HEK293 (cell line): ENCODE data around the gene NECTIN1.

Experiments used
- CTCF ChIA-PET: fragments of 350-600 bp; formaldehyde crosslinking; extraction: SDS; loops from one replicate; lab custom pipeline; 2021; ENCODE audit warnings: antibody characterized with exemption; lab: Yijun Ruan, JAX
- POLR2A ChIA-PET: fragments of 300-600 bp; formaldehyde crosslinking; extraction: SDS; loops from one replicate; lab custom pipeline; 2020; ENCODE audit warnings: antibody characterized with exemption, inconsistent platforms; lab: Yijun Ruan, JAX
- H3K27ac ChIP-seq: fragments of 200-500 bp; sonication (Bioruptor generic); 2 replicates; pipeline ENCODE4 v1.5.1; 2014; ENCODE audit warnings: low read depth, low read length, control low read depth, inconsistent platforms; ENCODE audit errors: extremely low read depth
- H3K36me3 ChIP-seq, 2 experiments: fragments of 200-500 bp in 1 of 2; sonication (Bioruptor generic) in 1 of 2; 1 replicate in 1 of 2; 2 replicates in 1 of 2; pipeline ENCODE4 v1.5.1; 2014 to 2017; ENCODE audit warnings: inconsistent platforms in 2 of 2, low read length in 2 of 2; ENCODE audit not compliant: control insufficient read depth in 2 of 2, insufficient read depth in 1 of 2
- H3K4me1 ChIP-seq: fragments of 200-500 bp; sonication (Bioruptor generic); 2 replicates; pipeline ENCODE4 v1.5.1; 2014; ENCODE audit warnings: mild to moderate bottlenecking, low read length, inconsistent platforms; ENCODE audit not compliant: control insufficient read depth, insufficient read depth
- H3K4me3 ChIP-seq: 2 replicates; pipeline ENCODE4 v1.5.1; 2011; ENCODE audit warnings: low read depth, mild to moderate bottlenecking, control low read depth, low read length, moderate library complexity
- H3K9me3 ChIP-seq: fragments of 200-500 bp; sonication (Bioruptor generic); 2 replicates; pipeline ENCODE4 v1.5.1; 2014; ENCODE audit warnings: low read depth, low read length, inconsistent platforms; ENCODE audit not compliant: control insufficient read depth, insufficient read depth
- BCL11A ChIP-seq: fragments of 450-650 bp; formaldehyde crosslinking; IDR thresholded peaks from 2 replicates; pipeline ENCODE4 v1.5.1; 2016; ENCODE audit warnings: low read depth, missing biosample characterization, missing genetic modification characterization
- PRDM2 ChIP-seq: fragments of 450-650 bp; formaldehyde crosslinking; IDR thresholded peaks from 2 replicates; pipeline ENCODE4 v1.5.1; 2016; ENCODE audit warnings: missing biosample characterization, missing genetic modification characterization, borderline replicate concordance
- RBAK ChIP-seq: fragments of 450-650 bp; formaldehyde crosslinking; IDR thresholded peaks from 2 replicates; pipeline ENCODE4 v1.5.1; 2016; ENCODE audit warnings: missing biosample characterization, missing genetic modification characterization
- SCRT2 ChIP-seq: fragments of 450-650 bp; formaldehyde crosslinking; IDR thresholded peaks from 2 replicates; pipeline ENCODE4 v1.5.1; 2016; ENCODE audit warnings: missing biosample characterization, missing genetic modification characterization
- SP2 ChIP-seq: fragments of 450-650 bp; formaldehyde crosslinking; IDR thresholded peaks from 2 replicates; pipeline ENCODE4 v1.5.1; 2016; ENCODE audit warnings: missing biosample characterization, missing genetic modification characterization
- ZBTB8A ChIP-seq: fragments of 450-650 bp; formaldehyde crosslinking; IDR thresholded peaks from 2 replicates; pipeline ENCODE4 v1.5.1; 2016; ENCODE audit warnings: missing biosample characterization, missing genetic modification characterization
- ZFHX2 ChIP-seq: fragments of 450-650 bp; formaldehyde crosslinking; conservative IDR thresholded peaks from 2 replicates; pipeline ENCODE4 v1.5.1; 2016; ENCODE audit warnings: missing biosample characterization, missing genetic modification characterization
- ZNF112 ChIP-seq: fragments of 450-650 bp; formaldehyde crosslinking; IDR thresholded peaks from 2 replicates; pipeline ENCODE4 v1.5.0; 2017; ENCODE audit warnings: missing biosample characterization, missing genetic modification characterization
- ZNF174 ChIP-seq: fragments of 450-650 bp; formaldehyde crosslinking; IDR thresholded peaks from 2 replicates; pipeline ENCODE4 v1.5.0; 2017; ENCODE audit warnings: missing biosample characterization, mild to moderate bottlenecking, missing genetic modification characterization
- ZNF2 ChIP-seq: fragments of 450-650 bp; formaldehyde crosslinking; IDR thresholded peaks from 2 replicates; pipeline ENCODE4 v1.5.1; 2016; ENCODE audit warnings: missing biosample characterization, missing genetic modification characterization
- ZNF292 ChIP-seq: fragments of 450-650 bp; formaldehyde crosslinking; IDR thresholded peaks from 2 replicates; pipeline ENCODE4 v1.5.1; 2016; ENCODE audit warnings: low read depth, missing biosample characterization, missing genetic modification characterization, borderline replicate concordance
- ZNF449 ChIP-seq: fragments of 450-650 bp; formaldehyde crosslinking; IDR thresholded peaks from 2 replicates; pipeline ENCODE4 v1.5.1; 2017; ENCODE audit warnings: missing biosample characterization, mild to moderate bottlenecking, missing genetic modification characterization, moderate library complexity
- ZNF488 ChIP-seq: fragments of 450-650 bp; formaldehyde crosslinking; IDR thresholded peaks from 2 replicates; pipeline ENCODE4 v1.5.1; 2016; ENCODE audit warnings: missing biosample characterization, missing genetic modification characterization
- ZNF530 ChIP-seq: fragments of 450-650 bp; formaldehyde crosslinking; IDR thresholded peaks from 2 replicates; pipeline ENCODE4 v1.5.1; 2016; ENCODE audit warnings: low read depth, missing biosample characterization, missing genetic modification characterization
- ZNF549 ChIP-seq: fragments of 450-650 bp; IDR thresholded peaks from 2 replicates; pipeline ENCODE4 v1.5.1; 2018; ENCODE audit warnings: missing biosample characterization, missing genetic modification characterization, mild to moderate bottlenecking, inconsistent platforms, moderate library complexity
- ZNF571 ChIP-seq: fragments of 450-650 bp; formaldehyde crosslinking; IDR thresholded peaks from 2 replicates; pipeline ENCODE4 v1.5.0; 2017; ENCODE audit warnings: missing biosample characterization, missing genetic modification characterization
- ZNF660 ChIP-seq: fragments of 450-650 bp; IDR thresholded peaks from 2 replicates; pipeline ENCODE4 v1.5.1; 2018; ENCODE audit warnings: missing biosample characterization, mild to moderate bottlenecking, missing genetic modification characterization
- ZNF747 ChIP-seq: fragments of 450-650 bp; formaldehyde crosslinking; IDR thresholded peaks from 2 replicates; pipeline ENCODE4 v1.5.1; 2016; ENCODE audit warnings: missing biosample characterization, missing genetic modification characterization
- ZNF776 ChIP-seq: fragments of 450-650 bp; formaldehyde crosslinking; IDR thresholded peaks from 2 replicates; pipeline ENCODE4 v1.5.0; 2017; ENCODE audit warnings: missing biosample characterization, missing genetic modification characterization, borderline replicate concordance
- ZNF837 ChIP-seq: fragments of 450-650 bp; formaldehyde crosslinking; IDR thresholded peaks from 2 replicates; pipeline ENCODE4 v1.5.1; 2016; ENCODE audit warnings: missing biosample characterization, missing genetic modification characterization
- TF ChIP-seq, protein P1 (sequence below): fragments of 450-650 bp; formaldehyde crosslinking; IDR thresholded peaks from 2 replicates; pipeline ENCODE4; 2016; ENCODE audit warnings: missing biosample characterization, missing genetic modification characterization
- TF ChIP-seq, protein P2 (sequence below): fragments of 450-650 bp; formaldehyde crosslinking; IDR thresholded peaks from 2 replicates; pipeline ENCODE4 v1.5.1; 2016; ENCODE audit warnings: missing biosample characterization, missing genetic modification characterization

The NECTIN1 gene

DNA sequence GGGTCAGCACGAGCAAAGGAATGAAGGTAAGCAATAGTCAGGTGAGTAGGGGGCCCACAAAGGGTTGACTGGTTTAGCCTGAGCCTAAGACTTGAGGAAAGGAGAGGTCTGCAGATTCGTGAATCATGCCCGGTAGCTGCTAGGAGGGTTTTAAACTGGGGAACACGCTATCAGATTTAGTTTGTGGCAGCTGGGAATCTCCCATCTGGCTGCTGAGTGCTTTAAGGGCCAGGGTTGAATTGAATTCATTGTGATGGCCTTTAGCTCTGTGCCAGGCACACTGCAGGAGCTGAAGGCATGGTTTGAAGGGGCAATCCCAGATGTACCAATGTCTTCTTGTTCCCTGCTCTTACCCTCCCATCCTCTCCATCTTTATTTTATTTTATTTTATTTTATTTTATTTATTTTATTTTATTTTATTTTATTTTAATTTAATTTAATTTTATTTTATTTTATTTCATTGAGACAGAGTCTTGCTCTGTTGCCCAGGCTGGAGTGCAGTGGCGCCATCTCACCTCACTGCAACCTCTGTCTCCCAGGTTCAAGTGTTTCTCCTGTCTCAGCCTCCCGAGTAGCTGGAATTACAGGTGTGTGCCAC, 1.9 kb upstream of the NECTIN1 start (continued):
- TF ChIP-seq ZNF530 (tag by site-specific recombination) = no peak
- TF ChIP-seq ZNF174 (tag by site-specific recombination) = no peak
- TF ChIP-seq ZNF660 (tag by site-specific recombination) = no peak
- no peak for TF ChIP-seq ZNF449 (tag by site-specific recombination)
- no peak for TF ChIP-seq SP2 (tag by site-specific recombination)
- no peak for TF ChIP-seq ZNF776
- no peak for TF ChIP-seq ZNF112
- TF ChIP-seq ZNF747 (tag by site-specific recombination) = no peak
- TF ChIP-seq ZNF292 (tag by site-specific recombination) = no peak
- TF ChIP-seq RBAK (tag by site-specific recombination) = no peak
- TF ChIP-seq, protein P1, sequence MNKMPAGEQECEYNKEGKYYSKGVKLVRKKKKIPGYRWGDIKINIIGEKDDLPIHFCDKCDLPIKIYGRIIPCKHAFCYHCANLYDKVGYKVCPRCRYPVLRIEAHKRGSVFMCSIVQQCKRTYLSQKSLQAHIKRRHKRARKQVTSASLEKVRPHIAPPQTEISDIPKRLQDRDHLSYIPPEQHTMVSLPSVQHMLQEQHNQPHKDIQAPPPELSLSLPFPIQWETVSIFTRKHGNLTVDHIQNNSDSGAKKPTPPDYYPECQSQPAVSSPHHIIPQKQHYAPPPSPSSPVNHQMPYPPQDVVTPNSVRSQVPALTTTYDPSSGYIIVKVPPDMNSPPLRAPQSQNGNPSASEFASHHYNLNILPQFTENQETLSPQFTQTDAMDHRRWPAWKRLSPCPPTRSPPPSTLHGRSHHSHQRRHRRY (tag by site-specific recombination) = no peak
- no peak for TF ChIP-seq SCRT2 (tag by site-specific recombination)

DNA sequence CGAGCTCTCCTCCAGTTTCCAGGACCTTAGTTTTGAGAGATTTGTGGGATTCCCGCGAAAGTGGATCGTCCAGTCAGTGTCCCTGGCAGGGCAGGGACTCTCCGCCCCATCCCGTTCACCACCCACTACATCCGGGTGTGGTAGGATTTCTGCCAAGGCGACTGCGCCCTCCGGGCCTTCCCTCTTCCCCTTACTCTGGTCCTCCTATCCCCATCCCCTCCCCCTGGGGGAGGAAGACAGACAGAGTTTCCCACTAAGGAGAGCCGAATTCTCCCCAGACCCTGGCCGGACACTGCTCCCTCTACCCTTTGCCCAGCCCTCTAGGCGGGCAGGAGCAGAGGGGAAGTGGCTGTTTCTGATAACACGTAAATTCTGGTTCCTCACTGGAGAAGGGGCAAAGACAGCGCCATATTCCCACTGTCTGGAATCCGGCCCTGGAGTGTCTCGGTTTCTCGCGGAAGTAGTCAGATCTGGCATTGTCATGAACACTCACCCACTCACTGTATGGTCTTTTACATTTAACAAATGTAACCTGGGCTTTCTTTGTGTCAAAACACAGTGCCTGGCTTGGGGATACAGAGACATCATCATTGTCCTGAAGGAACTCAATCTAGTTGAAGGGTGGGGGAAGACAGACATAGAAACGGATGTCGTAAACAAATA, 1.1 kb upstream of the NECTIN1 start:
- Histone ChIP-seq H3K4me1 (no peaks in the 10 kb centered on the region), H3K9me3 (no peaks in the 10 kb centered on the region), H3K27ac (no peak overlapping the region), H3K4me3 (no peak overlapping the region), H3K36me3 (no peaks in the 10 kb centered on the region)
- ChIA-PET POLR2A (interaction anchor here (0.6 to 1.4 kb wide), 4 partner anchors 9 to 141 kb away, joined by 3 to 4 read pairs (median 3); no protein-coding TSS in a partner anchor), CTCF (interaction anchor here (0.6 to 2.4 kb wide), 31 partner anchors 9 to 407 kb away, joined by 3 to 18 read pairs (median 5); no protein-coding TSS in a partner anchor)
- no peak for TF ChIP-seq BCL11A
- TF ChIP-seq ZNF488 = no peak

- Histone ChIP-seq H3K36me3 (no peaks in the 10 kb centered on the region), H3K4me1 (no peaks in the 10 kb centered on the region), H3K9me3 (no peaks in the 10 kb centered on the region), H3K27ac (no peak overlapping the region), H3K4me3 (peak overlapping the region; percentile 67)
- POLR2A ChIA-PET = interaction anchor here (0.5 to 1.4 kb wide), 14 partner anchors 8 to 496 kb away, joined by 3 to 5 read pairs (median 3); no protein-coding TSS in a partner anchor
- CTCF ChIA-PET = interaction anchor here (0.6 to 2.4 kb wide), 32 partner anchors 8 to 606 kb away, joined by 3 to 18 read pairs (median 5); no protein-coding TSS in a partner anchor
- TF ChIP-seq ZBTB8A (tag by site-specific recombination) = no peak
- TF ChIP-seq PRDM2 (tag by site-specific recombination) = no peak
- TF ChIP-seq ZNF837 (tag by site-specific recombination) = no peak
- no peak for TF ChIP-seq ZNF2 (tag by site-specific recombination)
- peak; percentile 22; the same call in 1 of the 2 replicates for TF ChIP-seq ZFHX2 (tag by site-specific recombination)
- TF ChIP-seq, protein P2, sequence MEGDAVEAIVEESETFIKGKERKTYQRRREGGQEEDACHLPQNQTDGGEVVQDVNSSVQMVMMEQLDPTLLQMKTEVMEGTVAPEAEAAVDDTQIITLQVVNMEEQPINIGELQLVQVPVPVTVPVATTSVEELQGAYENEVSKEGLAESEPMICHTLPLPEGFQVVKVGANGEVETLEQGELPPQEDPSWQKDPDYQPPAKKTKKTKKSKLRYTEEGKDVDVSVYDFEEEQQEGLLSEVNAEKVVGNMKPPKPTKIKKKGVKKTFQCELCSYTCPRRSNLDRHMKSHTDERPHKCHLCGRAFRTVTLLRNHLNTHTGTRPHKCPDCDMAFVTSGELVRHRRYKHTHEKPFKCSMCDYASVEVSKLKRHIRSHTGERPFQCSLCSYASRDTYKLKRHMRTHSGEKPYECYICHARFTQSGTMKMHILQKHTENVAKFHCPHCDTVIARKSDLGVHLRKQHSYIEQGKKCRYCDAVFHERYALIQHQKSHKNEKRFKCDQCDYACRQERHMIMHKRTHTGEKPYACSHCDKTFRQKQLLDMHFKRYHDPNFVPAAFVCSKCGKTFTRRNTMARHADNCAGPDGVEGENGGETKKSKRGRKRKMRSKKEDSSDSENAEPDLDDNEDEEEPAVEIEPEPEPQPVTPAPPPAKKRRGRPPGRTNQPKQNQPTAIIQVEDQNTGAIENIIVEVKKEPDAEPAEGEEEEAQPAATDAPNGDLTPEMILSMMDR (tag by site-specific recombination) = 0 out of 2 replicates have a peak, but pooled peaks have one; percentile 15
- TF ChIP-seq ZNF571 (tag by site-specific recombination) = no peak
- no peak for TF ChIP-seq ZNF549 (tag by site-specific recombination)
Measured at GRCh38 chr11:119729581-119729927, 554 bp upstream of the NECTIN1 start.
